ENCODE measurements around the gene PCK2. TPM values are rescaled to one million over a fixed set of nuclear protein-coding genes. Genes with fewer than 3 reads are reported as not detected.

Gene PCK2
- total and polyA plus RNA-seq, 2 donors (not counting 3 experiments of a cell fraction or from before 2014, with no cell fraction given) = 23.5 to 24.5 TPM

GRCh38 chr14:24137529-24138395, 43.7 kb downstream of the PCK2 start:
- H3K9ac ChIP-seq (replicated peaks; ENCODE audit: extremely low read depth, insufficient read depth, low read length) = no peak overlapping the region
- no peak for TF ChIP-seq CTCF (IDR thresholded peaks at IDR 0.05; ENCODE audit: extremely low read depth in 1 of 2, insufficient read depth in 1 of 2, low read depth in 1 of 2, low read length in 2 of 2)
- TF ChIP-seq EZH2 (IDR thresholded peaks at IDR 0.05; ENCODE audit: borderline replicate concordance, low read depth, low read length, severe bottlenecking) = no peak
- no peak for TF ChIP-seq GATA2 (IDR thresholded peaks at IDR 0.05; ENCODE audit: insufficient read depth, insufficient read length, low read depth, low read length)
- no peak for TF ChIP-seq POLR2AphosphoS5 (IDR thresholded peaks at IDR 0.05; ENCODE audit: insufficient read depth, low read depth, low read length)
- TF ChIP-seq POLR2A (IDR thresholded peaks at IDR 0.05; ENCODE audit: low read depth, low read length) = no peak
- TF ChIP-seq MAX (IDR thresholded peaks at IDR 0.05; ENCODE audit: insufficient read depth, insufficient read length) = no peak
- TF ChIP-seq JUN (IDR thresholded peaks at IDR 0.05; ENCODE audit: borderline replicate concordance, insufficient read depth, insufficient read length, low read depth) = no peak
- no peak for TF ChIP-seq FOS (IDR thresholded peaks at IDR 0.05; ENCODE audit: borderline replicate concordance, insufficient read depth, low read length)
- no peak for TF ChIP-seq MYC (IDR thresholded peaks at IDR 0.05; ENCODE audit: low read depth, low read length)
- dilution Hi-C loops (cut with MboI; ENCODE audit: extremely low pct_ligation_motif_present, low sequenced_read_pairs) = no loop called here
- peaks cover 19% of the 10 kb centered on the region for H3K4me1 ChIP-seq (ENCODE audit: control insufficient read depth, extremely low read depth, insufficient read depth, low read length)
- no peaks in the 10 kb centered on the region for H3K9me3 ChIP-seq (replicated peaks; ENCODE audit: control insufficient read depth, insufficient read depth, low read length)
- no peaks in the 10 kb centered on the region for H3K27me3 ChIP-seq (ENCODE audit: control insufficient read depth in 2 of 2, insufficient read depth in 2 of 2, low read length in 2 of 2)
- peaks cover 21% of the 10 kb centered on the region for H3K79me2 ChIP-seq (ENCODE audit: control insufficient read depth, insufficient read depth, low read length)
- H3K4me3 ChIP-seq (replicated peaks in 1 of 3; ENCODE audit: insufficient read depth in 1 of 3, low read depth in 1 of 3, low read length in 3 of 3) = no peak overlapping the region
- POLR2A ChIA-PET = interaction anchor here (0.7 to 0.8 kb wide), 2 partner anchors 9 to 23 kb away, joined by 3 to 4 read pairs; partner anchors contain the start of genes DCAF11, NRL, PSME2 and RNF31
- FAIRE-seq (no peak), DNase-seq (ENCODE audit: low read depth, low spot score) (no peak)
- no peaks in the 10 kb centered on the region for H4K20me1 ChIP-seq (replicated peaks; ENCODE audit: control insufficient read depth, extremely low read depth, insufficient read depth, low read length)
- no TSS peak for BruUV-seq (replicated peaks)
- intact Hi-C loops (cut with micrococcal nuclease) = no loop called here
- H3K9me1 ChIP-seq (replicated peaks; ENCODE audit: control insufficient read depth, extremely low read depth, insufficient read depth, low read length) = no peaks in the 10 kb centered on the region
- no peak overlapping the region for H3K4me2 ChIP-seq (ENCODE audit: insufficient read depth, low read length)
- CTCF ChIA-PET = interaction anchor here (0.7 to 2.6 kb wide), 4 partner anchors 9 to 79 kb away, joined by 3 to 15 read pairs (median 8); partner anchors contain the start of genes IRF9, PSME2 and RNF31
- peaks cover 6 to 19% of the 10 kb centered on the region in 2 experiments for H3K36me3 ChIP-seq (ENCODE audit: control insufficient read depth in 2 of 2, extremely low read depth in 1 of 2, insufficient read depth in 2 of 2, low read length in 2 of 2)
- no peak overlapping the region for H3K27ac ChIP-seq (ENCODE audit: insufficient read depth, low read depth, low read length)
- H2AFZ ChIP-seq (ENCODE audit: low read depth, low read length) = no peak overlapping the region
